ENCODE results near the gene PIP.
"Not testable (repeated sequence)": the region's sequence is repeated elsewhere in the genome, so short reads cannot be mapped to it uniquely, and the experiment has no call there.

PIP gene

GRCh38 chr7:143131781-143132180 lies at the start of gene PIP:
Gene PIP (plus strand): TSS chr7:143132077. CDS start chr7:143132117, 40 bp downstream.
- DNase-seq = no peak

- DNase-seq = no peak
These were observed 46.8 kb upstream of the PIP start for GRCh38 chr7:143085109-143085508.

- DNase-seq = not testable (repeated sequence)
These were observed 46.3 kb upstream of the PIP start for GRCh38 chr7:143085610-143086009.

- DNase-seq = not testable (repeated sequence)
These were observed 43.2 kb upstream of the PIP start for GRCh38 chr7:143088549-143089231.

- no peak for DNase-seq
These were observed 35.7 kb upstream of the PIP start for GRCh38 chr7:143096146-143096545.

- DNase-seq = not testable (repeated sequence)
These were observed 32.3 kb upstream of the PIP start for GRCh38 chr7:143099579-143099978.

- no peak for DNase-seq
These were observed 27.1 kb upstream of the PIP start for GRCh38 chr7:143104759-143105158.

- DNase-seq = not testable (repeated sequence)
These were observed 23.9 kb upstream of the PIP start for GRCh38 chr7:143108019-143108418.

- DNase-seq = no peak
These were observed 14.5 kb upstream of the PIP start for GRCh38 chr7:143117395-143117794.

- DNase-seq = no peak
These were observed 11.0 kb upstream of the PIP start for GRCh38 chr7:143120691-143121405.

- not testable (repeated sequence) for DNase-seq
These were observed 8.6 kb upstream of the PIP start for GRCh38 chr7:143123326-143123725.

GRCh38 chr7:143126146-143126545 lies 5.7 kb upstream of the PIP start:
- peak; percentile 0 for DNase-seq

- no peak for DNase-seq
These were observed 2.8 kb upstream of the PIP start for GRCh38 chr7:143129051-143129450.

- DNase-seq = no peak
These were observed 2.4 kb upstream of the PIP start for GRCh38 chr7:143129477-143129876.

- DNase-seq = no peak
These were observed 1.3 kb upstream of the PIP start for GRCh38 chr7:143130541-143130940.

- DNase-seq = no peak
These were observed 15.2 kb downstream of the PIP start for GRCh38 chr7:143147070-143147469.

GRCh38 chr7:143148050-143148449 lies 16.2 kb downstream of the PIP start:
- DNase-seq = no peak

- DNase-seq = no peak
These were observed 16.8 kb downstream of the PIP start for GRCh38 chr7:143148651-143149050.

- not testable (repeated sequence) for DNase-seq
These were observed 18.8 kb downstream of the PIP start for GRCh38 chr7:143150696-143151095.

GRCh38 chr7:143158617-143159016 lies 26.7 kb downstream of the PIP start:
- not testable (repeated sequence) for DNase-seq

- no peak for DNase-seq
These were observed 39.8 kb downstream of the PIP start for GRCh38 chr7:143171697-143172096.

- DNase-seq = no peak
These were observed 40.5 kb downstream of the PIP start for GRCh38 chr7:143172354-143172753.

GRCh38 chr7:143176128-143176527 lies 44.3 kb downstream of the PIP start:
- no peak for DNase-seq

- no peak for DNase-seq
These were observed 45.7 kb downstream of the PIP start for GRCh38 chr7:143177374-143178119.
